ENCODE results near the gene NAV3. TPM values are rescaled to one million over a fixed set of nuclear protein-coding genes. Genes with fewer than 3 reads are reported as not detected.

NAV3 gene
- total and polyA plus RNA-seq, 9 of the 15 experiments (the other 6 are each of a cell fraction or from before 2014, with no cell fraction given): 0.04 TPM; not detected in 8

- intact Hi-C loops (cut with micrococcal nuclease): no loop called here
- no peaks in the 10 kb centered on the region for H4K20me1 ChIP-seq (replicated peaks; ENCODE audit: control insufficient read depth, insufficient read depth, low read length)
- no TSS peak for BruUV-seq (replicated peaks)
- H3K27me3 ChIP-seq (ENCODE audit: control insufficient read depth in 2 of 2, insufficient read depth in 2 of 2, low read length in 2 of 2): no peaks in the 10 kb centered on the region
- H3K4me3 ChIP-seq: no peak overlapping the region
- H3K4me1 ChIP-seq (replicated peaks in 1 of 2; ENCODE audit: control insufficient read depth in 2 of 2, insufficient read depth in 2 of 2, low read length in 2 of 2): no peaks in the 10 kb centered on the region
- ATAC-seq (no peak), FAIRE-seq (no peak), DNase-seq (ENCODE audit: extremely low read depth in 1 of 4, low spot score in 3 of 4) (no peak)
- H2AFZ ChIP-seq (ENCODE audit: low read depth, low read length): no peak overlapping the region
- 0 out of 2 replicates have a peak, but pooled peaks cover 2% of the 10 kb centered on the region for H3K9me3 ChIP-seq (replicated peaks; ENCODE audit: control insufficient read depth, insufficient read depth, low read depth, low read length)
- H3K27ac ChIP-seq (ENCODE audit: extremely low read depth, low read depth, low read length): no peak overlapping the region
- ChIA-PET CTCF (ENCODE audit: low intra/inter-chr PET ratio) (no interaction called here), POLR2A (no interaction called here)
- in situ Hi-C loops (cut with MboI): no loop called here
- H3K9ac ChIP-seq (ENCODE audit: insufficient read depth in 1 of 2, low read depth in 2 of 2, low read length in 2 of 2): no peak overlapping the region
- no peaks in the 10 kb centered on the region for H3K9me1 ChIP-seq (ENCODE audit: control insufficient read depth, insufficient read depth, low read length)
- H3K4me2 ChIP-seq (ENCODE audit: insufficient read depth, low read length): no peak overlapping the region
- H3K79me2 ChIP-seq (ENCODE audit: control insufficient read depth, insufficient read depth, low read length): no peaks in the 10 kb centered on the region
- H3K36me3 ChIP-seq (ENCODE audit: control insufficient read depth, insufficient read depth, low read length): no peaks in the 10 kb centered on the region
- no peak for TF ChIP-seq KLF1 (tag; IDR thresholded peaks at IDR 0.05)
- no peak for TF ChIP-seq MEF2D (tag; conservative IDR thresholded peaks at IDR 0.05; ENCODE audit: low read depth)
- TF ChIP-seq NFXL1 (CRISPR knock-in tag; IDR thresholded peaks at IDR 0.05): no peak
- WGBS (ENCODE audit: insufficient coverage, low coverage, missing lambda C conversion rate): 6% methylated on average over 1 of the region's 1 CpG
Measured at GRCh38 chr12:77865178-77865577, 34.5 kb downstream of the NAV3 start.

- WGBS (ENCODE audit: insufficient coverage, low coverage, missing lambda C conversion rate): 5% methylated on average over 3 of the region's 3 CpGs
- no peak for ATAC-seq
- POLR2A ChIA-PET: no interaction called here
- no peak for FAIRE-seq
- H4K20me1 ChIP-seq (replicated peaks; ENCODE audit: control insufficient read depth, insufficient read depth, low read length): no peaks in the 10 kb centered on the region
- H3K4me1 ChIP-seq (replicated peaks in 1 of 2; ENCODE audit: control insufficient read depth in 2 of 2, insufficient read depth in 2 of 2, low read length in 2 of 2): no peaks in the 10 kb centered on the region
- H3K9me3 ChIP-seq (replicated peaks; ENCODE audit: control insufficient read depth, insufficient read depth, low read depth, low read length): no peaks in the 10 kb centered on the region
- no peaks in the 10 kb centered on the region for H3K36me3 ChIP-seq (ENCODE audit: control insufficient read depth, insufficient read depth, low read length)
- CTCF ChIA-PET (ENCODE audit: low intra/inter-chr PET ratio): no interaction called here
- no peaks in the 10 kb centered on the region for H3K27me3 ChIP-seq (ENCODE audit: control insufficient read depth in 2 of 2, insufficient read depth in 2 of 2, low read length in 2 of 2)
- no peak overlapping the region for H3K9ac ChIP-seq (ENCODE audit: insufficient read depth in 1 of 2, low read depth in 2 of 2, low read length in 2 of 2)
- no peak for DNase-seq (ENCODE audit: extremely low read depth in 1 of 4, low spot score in 3 of 4)
- in situ Hi-C loops (cut with MboI): no loop called here
- no peaks in the 10 kb centered on the region for H3K79me2 ChIP-seq (ENCODE audit: control insufficient read depth, insufficient read depth, low read length)
- no peak overlapping the region for H3K4me3 ChIP-seq
- no peaks in the 10 kb centered on the region for H3K9me1 ChIP-seq (ENCODE audit: control insufficient read depth, insufficient read depth, low read length)
- H3K27ac ChIP-seq (ENCODE audit: extremely low read depth, low read depth, low read length): no peak overlapping the region
- no peak overlapping the region for H3K4me2 ChIP-seq (ENCODE audit: insufficient read depth, low read length)
- no peak overlapping the region for H2AFZ ChIP-seq (ENCODE audit: low read depth, low read length)
- intact Hi-C loops (cut with micrococcal nuclease): no loop called here
- no TSS peak for BruUV-seq (replicated peaks)
- TF ChIP-seq SPI1 (IDR thresholded peaks at IDR 0.05; ENCODE audit: borderline replicate concordance, low read depth, low read length): no peak
- TF ChIP-seq ZBTB49 (CRISPR knock-in tag; IDR thresholded peaks at IDR 0.05; ENCODE audit: borderline replicate concordance): no peak
- no peak for TF ChIP-seq ZNF668 (CRISPR knock-in tag; IDR thresholded peaks at IDR 0.05)
- TF ChIP-seq MAFK (IDR thresholded peaks at IDR 0.05; ENCODE audit: low read length): no peak
- no peak for TF ChIP-seq TARDBP (IDR thresholded peaks at IDR 0.05)
- TF ChIP-seq MYC (IDR thresholded peaks at IDR 0.05; ENCODE audit: low read depth, low read length): no peak
- TF ChIP-seq MYC (CRISPR knock-in tag; IDR thresholded peaks at IDR 0.05; ENCODE audit: borderline replicate concordance, low read depth): no peak
- no peak for TF ChIP-seq MCM5 (IDR thresholded peaks at IDR 0.05; ENCODE audit: low read depth)
- no peak for TF ChIP-seq SOX6 (IDR thresholded peaks at IDR 0.05)
- no peak for TF ChIP-seq HDAC1 (IDR thresholded peaks at IDR 0.05)
- no peak for TF ChIP-seq HMG20A (CRISPR knock-in tag; conservative IDR thresholded peaks at IDR 0.05)
- no peak for TF ChIP-seq RFX1 (IDR thresholded peaks at IDR 0.05)
- TF ChIP-seq EWSR1 (IDR thresholded peaks at IDR 0.05; ENCODE audit: borderline replicate concordance, low read depth, partially characterized antibody): no peak
Measured at GRCh38 chr12:77878901-77879300, 48.2 kb downstream of the NAV3 start.
